Activated naive CD8-positive, alpha-beta T cell treated with anti-CD3 and anti-CD28 coated beads, Interleukin-2, amount 50 U/mL, for 24 hours (primary cell): ENCODE results near the gene LCK.
A peak's percentile ranks its signal among the peaks of the same experiment; 100 is the strongest.

Experiments
- ATAC-seq: fragments of 150-1000 bp; cut with Tn5 transposase; one replicate; pipeline ENCODE4 v1.10.0; 2021
- DNase-seq: peaks from one replicate; pipeline ENCODE4 v3.0.0; 2021
- H3K27ac Mint-ChIP-seq: one replicate; pipeline ENCODE4 v1.8.0; 2021; ENCODE audit warnings: mild to moderate bottlenecking, mixed read lengths
- H3K27me3 Mint-ChIP-seq: one replicate; pipeline ENCODE4 v1.8.0; 2021; ENCODE audit warnings: mixed read lengths
- H3K36me3 Mint-ChIP-seq: one replicate; pipeline ENCODE4 v1.8.0; 2021; ENCODE audit warnings: low read depth, mixed read lengths
- H3K4me1 Mint-ChIP-seq: one replicate; pipeline ENCODE4 v1.8.0; 2021; ENCODE audit warnings: mixed read lengths
- H3K4me3 Mint-ChIP-seq: one replicate; pipeline ENCODE4 v1.8.0; 2021; ENCODE audit warnings: mild to moderate bottlenecking, moderate library complexity, mixed read lengths
- H3K9me3 Mint-ChIP-seq: one replicate; pipeline ENCODE4 v1.8.0; 2021; ENCODE audit warnings: mixed read lengths

The LCK gene

DNA sequence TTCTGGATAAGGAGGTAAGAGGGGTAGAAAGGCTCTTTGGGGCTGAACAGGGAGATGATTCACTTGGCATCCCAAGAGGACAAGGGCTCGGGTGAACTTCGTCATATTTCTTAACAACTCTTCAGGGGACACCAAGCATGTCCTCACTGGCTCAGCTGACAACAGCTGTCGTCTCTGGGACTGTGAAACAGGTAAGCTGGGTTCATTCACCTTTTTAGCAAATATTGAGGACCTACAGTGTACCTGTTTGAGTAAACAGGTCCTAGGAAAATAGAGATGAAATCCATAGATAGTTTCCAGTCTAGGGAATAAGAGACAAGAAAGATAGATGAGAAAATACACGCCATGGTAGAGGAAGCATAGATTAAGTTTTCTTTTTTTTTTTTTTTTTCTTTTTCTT, 26.8 kb upstream of the LCK start:
- Mint-ChIP-seq H3K36me3 (peaks cover 51% of the 10 kb centered on the region), H3K27ac (peak overlapping the region; percentile 91), H3K27me3 (no peaks in the 10 kb centered on the region), H3K4me3 (peak overlapping the region; percentile 93), H3K9me3 (no peaks in the 10 kb centered on the region), H3K4me1 (peaks cover 41% of the 10 kb centered on the region)
- DNase-seq (no peak), ATAC-seq (no peak)

- Mint-ChIP-seq H3K36me3 (peaks cover 43% of the 10 kb centered on the region), H3K9me3 (no peaks in the 10 kb centered on the region)
- no peak for ATAC-seq
These were observed 22.3 kb upstream of the LCK start for GRCh38 chr1:32228771-32229170.

GRCh38 chr1:32231843-32232432, 19.1 kb upstream of the LCK start:
- H3K27ac Mint-ChIP-seq, result no peak overlapping the region

More at GRCh38 chr1:32228771-32229170, 22.3 kb upstream of the LCK start:
- H3K27me3 Mint-ChIP-seq, result no peaks in the 10 kb centered on the region
- H3K4me1 Mint-ChIP-seq, result peaks cover 15% of the 10 kb centered on the region
- DNase-seq, result no peak
- H3K27ac Mint-ChIP-seq, result no peak overlapping the region
- H3K4me3 Mint-ChIP-seq, result no peak overlapping the region

DNA sequence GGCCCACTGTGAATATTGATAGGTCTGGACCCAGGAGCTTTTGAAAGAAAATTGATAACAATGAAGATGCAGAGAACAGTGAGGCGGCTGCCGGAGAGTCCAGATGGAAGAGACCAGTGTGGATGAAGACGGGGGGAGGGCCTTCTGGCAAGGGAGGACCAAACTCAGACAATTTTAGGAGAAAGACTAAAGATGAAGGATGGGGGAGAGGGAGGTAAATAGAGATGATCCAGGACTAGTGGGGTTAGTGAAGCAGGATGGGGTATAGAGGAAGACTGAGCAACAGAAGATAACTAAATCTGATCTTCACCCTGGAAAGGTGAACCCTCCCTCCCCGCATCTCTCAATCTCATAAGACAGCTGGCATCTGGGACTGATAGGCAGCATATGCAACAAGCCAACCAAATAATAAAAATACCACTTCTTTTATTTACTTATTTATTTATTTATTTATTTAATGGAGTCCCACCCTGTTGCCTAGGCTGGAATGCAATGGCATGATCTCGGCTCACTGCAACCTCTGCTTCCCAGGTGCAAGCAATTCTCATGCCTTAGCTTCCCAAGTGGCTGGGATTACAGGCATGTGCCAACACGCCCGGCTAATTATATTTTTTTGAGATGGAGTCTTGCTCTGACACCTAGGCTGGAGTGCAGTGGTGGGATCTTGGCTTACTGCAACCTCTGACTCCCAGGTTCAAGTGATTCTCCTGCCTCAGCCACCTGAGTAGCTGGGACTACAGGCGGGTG, 18.3 kb upstream of the LCK start:
- DNase-seq (no peak), ATAC-seq (no peak)
- H3K9me3 Mint-ChIP-seq, result no peaks in the 10 kb centered on the region
- peaks cover 21% of the 10 kb centered on the region for H3K36me3 Mint-ChIP-seq
- H3K27me3 Mint-ChIP-seq, result no peaks in the 10 kb centered on the region
- no peak overlapping the region for H3K4me3 Mint-ChIP-seq
- H3K4me1 Mint-ChIP-seq, result no peaks in the 10 kb centered on the region
- no peak overlapping the region for H3K27ac Mint-ChIP-seq

More at GRCh38 chr1:32231843-32232432, 19.1 kb upstream of the LCK start:
- no peaks in the 10 kb centered on the region for H3K27me3 Mint-ChIP-seq
- no peak for ATAC-seq
- no peak overlapping the region for H3K4me3 Mint-ChIP-seq
- no peak for DNase-seq
- no peaks in the 10 kb centered on the region for H3K4me1 Mint-ChIP-seq
- H3K9me3 Mint-ChIP-seq, result no peaks in the 10 kb centered on the region
- H3K36me3 Mint-ChIP-seq, result peaks cover 27% of the 10 kb centered on the region

DNA sequence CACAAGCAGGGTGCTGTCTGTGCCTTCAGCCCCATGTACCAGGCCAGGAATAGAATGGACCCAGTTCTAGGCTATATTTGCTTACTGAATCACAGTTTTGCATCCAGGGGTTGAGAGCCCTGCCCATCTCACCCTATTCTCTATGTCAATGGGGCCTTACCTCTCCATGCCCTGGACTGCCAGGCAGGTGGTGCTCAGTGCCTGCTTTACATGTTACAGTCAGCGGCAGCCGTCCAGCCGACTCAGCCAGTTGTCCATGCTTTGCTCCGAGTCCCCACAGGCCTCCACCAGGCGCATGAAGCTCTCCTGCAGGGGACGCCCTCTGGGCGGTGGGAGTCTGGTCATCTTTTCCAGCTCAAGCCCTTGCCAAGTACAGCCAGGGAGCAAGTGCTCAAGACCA, 16.3 kb upstream of the LCK start:
- Mint-ChIP-seq H3K4me1 (no peaks in the 10 kb centered on the region), H3K36me3 (peaks cover 5% of the 10 kb centered on the region), H3K27me3 (no peaks in the 10 kb centered on the region), H3K4me3 (no peak overlapping the region), H3K9me3 (no peaks in the 10 kb centered on the region), H3K27ac (no peak overlapping the region)
- DNase-seq (no peak), ATAC-seq (no peak)

GRCh38 chr1:32239337-32239736, 11.7 kb upstream of the LCK start:
- DNase-seq, result no peak
- Mint-ChIP-seq H3K27ac (no peak overlapping the region), H3K9me3 (no peaks in the 10 kb centered on the region), H3K4me1 (peaks cover 23% of the 10 kb centered on the region), H3K27me3 (no peaks in the 10 kb centered on the region), H3K4me3 (no peak overlapping the region), H3K36me3 (no peaks in the 10 kb centered on the region)
- ATAC-seq, result no peak

DNA sequence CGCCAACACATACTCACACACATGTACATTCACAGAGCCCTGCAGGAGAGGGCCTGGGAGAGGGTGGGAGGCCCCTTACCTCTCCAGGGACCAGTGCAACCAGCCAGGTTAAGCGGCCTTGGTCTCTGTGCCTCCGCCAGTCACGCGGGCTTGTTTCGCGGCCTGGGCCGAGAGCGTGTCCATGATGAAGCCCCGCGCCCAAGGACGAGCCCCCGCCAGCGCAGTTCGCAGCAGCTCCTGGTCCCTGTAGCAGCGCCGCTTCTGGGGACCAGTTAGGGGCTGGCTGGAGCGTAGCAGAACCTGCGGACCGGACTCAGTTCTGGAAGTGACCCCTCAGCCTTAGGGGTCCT, 11.3 kb upstream of the LCK start:
- Mint-ChIP-seq H3K4me3 (peak overlapping the region; percentile 78), H3K27ac (no peak overlapping the region), H3K27me3 (no peaks in the 10 kb centered on the region), H3K9me3 (no peaks in the 10 kb centered on the region), H3K36me3 (no peaks in the 10 kb centered on the region), H3K4me1 (peaks cover 23% of the 10 kb centered on the region)
- ATAC-seq (no peak), DNase-seq (no peak)

GRCh38 chr1:32240140-32240951, 10.7 kb upstream of the LCK start:
- Mint-ChIP-seq H3K4me1 (peaks cover 23% of the 10 kb centered on the region), H3K36me3 (no peaks in the 10 kb centered on the region), H3K4me3 (peak overlapping the region; percentile 78), H3K27ac (peak overlapping the region; percentile 60), H3K27me3 (no peaks in the 10 kb centered on the region), H3K9me3 (no peaks in the 10 kb centered on the region)
- peak; percentile 55 for ATAC-seq
- peak; percentile 60 for DNase-seq

GRCh38 chr1:32241001-32241763, 9.9 kb upstream of the LCK start:
- peak; percentile 55 for DNase-seq
- H3K27me3 Mint-ChIP-seq, result no peaks in the 10 kb centered on the region
- H3K27ac Mint-ChIP-seq, result peak overlapping the region; percentile 60
- no peaks in the 10 kb centered on the region for H3K9me3 Mint-ChIP-seq
- peak overlapping the region; percentile 78 for H3K4me3 Mint-ChIP-seq
- peaks cover 23% of the 10 kb centered on the region for H3K4me1 Mint-ChIP-seq
- H3K36me3 Mint-ChIP-seq, result no peaks in the 10 kb centered on the region
- peak; percentile 69 for ATAC-seq

- H3K9me3 Mint-ChIP-seq, result no peaks in the 10 kb centered on the region
- no peak overlapping the region for H3K27ac Mint-ChIP-seq
- no peak for ATAC-seq
- DNase-seq, result no peak
- H3K4me3 Mint-ChIP-seq, result no peak overlapping the region
- H3K27me3 Mint-ChIP-seq, result no peaks in the 10 kb centered on the region
- no peaks in the 10 kb centered on the region for H3K36me3 Mint-ChIP-seq
- H3K4me1 Mint-ChIP-seq, result peaks cover 30% of the 10 kb centered on the region
These were observed 8.7 kb upstream of the LCK start for GRCh38 chr1:32242341-32242851.

DNA sequence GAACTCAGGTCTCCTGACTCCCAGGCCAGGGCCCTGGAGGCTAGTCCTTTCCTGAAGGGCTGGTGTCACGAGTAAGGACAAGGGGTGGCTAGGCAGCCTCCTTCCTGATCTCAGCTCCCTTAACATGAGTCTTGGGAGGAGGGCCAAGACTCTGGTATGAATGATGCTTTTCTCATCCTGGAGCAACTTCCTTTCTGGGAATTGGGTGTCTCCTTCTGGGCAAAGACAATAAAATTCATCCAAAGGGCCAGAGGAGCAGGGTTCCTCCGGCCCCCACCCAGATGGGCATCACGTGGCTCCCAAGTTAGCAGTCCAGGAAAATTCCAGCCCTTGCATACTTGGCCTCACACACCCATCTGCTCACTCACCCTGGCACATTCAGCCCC, 4.2 kb upstream of the LCK start, which contains the start of gene FAM167B:
Gene FAM167B (plus strand): TSS at position 335 of the 386 bp plus-strand sequence. CDS start 200 bp downstream, outside the sequence.
- DNase-seq (no peak), ATAC-seq (no peak)
- Mint-ChIP-seq H3K4me3 (peak within 1 kb of the TSS; percentile 65), H3K36me3 (peaks cover 4% of the 10 kb centered on the region), H3K27ac (peak within 1 kb of the TSS; percentile 96), H3K4me1 (peaks cover 55% of the 10 kb centered on the region), H3K9me3 (no peaks in the 10 kb centered on the region), H3K27me3 (no peaks in the 10 kb centered on the region)

DNA sequence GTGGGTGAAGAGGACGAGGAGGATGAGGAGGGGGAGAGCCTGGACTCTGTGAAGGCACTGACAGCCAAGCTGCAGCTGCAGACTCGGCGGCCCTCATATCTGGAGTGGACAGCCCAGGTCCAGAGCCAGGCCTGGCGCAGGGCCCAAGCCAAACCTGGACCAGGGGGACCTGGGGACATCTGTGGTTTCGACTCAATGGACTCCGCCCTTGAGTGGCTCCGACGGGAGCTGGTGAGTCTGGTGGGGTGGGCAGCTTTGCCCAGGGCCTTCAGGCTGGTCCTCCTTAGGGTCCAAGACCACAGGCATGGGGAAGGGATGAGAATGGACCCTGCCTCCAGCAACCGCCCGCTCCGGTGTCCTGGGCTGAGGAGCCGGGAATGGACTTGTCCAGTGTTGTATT, 3.6 kb upstream of the LCK start:
- Mint-ChIP-seq H3K36me3 (peaks cover 8% of the 10 kb centered on the region), H3K4me1 (peaks cover 57% of the 10 kb centered on the region), H3K9me3 (no peaks in the 10 kb centered on the region), H3K27me3 (no peaks in the 10 kb centered on the region), H3K4me3 (no peak overlapping the region), H3K27ac (peak overlapping the region; percentile 96)
- no peak for DNase-seq
- ATAC-seq, result no peak

- Mint-ChIP-seq H3K4me1 (peaks cover 60% of the 10 kb centered on the region), H3K4me3 (peak overlapping the region; percentile 65), H3K27ac (peak overlapping the region; percentile 96), H3K9me3 (no peaks in the 10 kb centered on the region), H3K27me3 (no peaks in the 10 kb centered on the region), H3K36me3 (peaks cover 15% of the 10 kb centered on the region)
- peak; percentile 91 for DNase-seq
- ATAC-seq, result peak; percentile 26
These were observed 2.8 kb upstream of the LCK start for GRCh38 chr1:32247983-32248889.
